Measurements from ENCODE around the gene RUNX1.

GRCh38 chr21:34857122-34857713, 191.9 kb downstream of the RUNX1 start:
- TF ChIP-seq CTCF (IDR thresholded peaks at IDR 0.05; ENCODE audit: low read depth, low read length) = no peak
- TF ChIP-seq, protein P1, sequence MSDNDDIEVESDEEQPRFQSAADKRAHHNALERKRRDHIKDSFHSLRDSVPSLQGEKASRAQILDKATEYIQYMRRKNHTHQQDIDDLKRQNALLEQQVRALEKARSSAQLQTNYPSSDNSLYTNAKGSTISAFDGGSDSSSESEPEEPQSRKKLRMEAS (IDR thresholded peaks at IDR 0.05; ENCODE audit: low read depth, low read length) = no peak
- TF ChIP-seq POLR2A (IDR thresholded peaks at IDR 0.05; ENCODE audit: extremely low read depth, insufficient read length) = no peak
- TF ChIP-seq MYC (IDR thresholded peaks at IDR 0.05; ENCODE audit: low read depth, low read length) = no peak
